HepG2 (cell line): ENCODE data around the gene RESP18. TPM values are rescaled to one million over a fixed set of nuclear protein-coding genes. Genes with fewer than 3 reads are reported as not detected.

Source experiments
- CENPT ChIP-seq: sonication (generic); formaldehyde crosslinking; IDR thresholded peaks from 2 replicates; pipeline ENCODE4 v1.8.0; 2022; ENCODE audit warnings: low read depth, mild to moderate bottlenecking, moderate library complexity, missing genetic modification reagents
- ETV5 ChIP-seq: IDR thresholded peaks from 2 replicates; pipeline ENCODE4 v1.6.1; 2018; ENCODE audit warnings: missing biosample characterization, missing genetic modification reagents, inconsistent platforms, borderline replicate concordance
- MED1 ChIP-seq: sonication (generic); formaldehyde crosslinking; IDR thresholded peaks from 2 replicates; pipeline ENCODE4 v1.4.0; 2020; ENCODE audit warnings: missing genetic modification reagents
- NFYC ChIP-seq: IDR thresholded peaks from 2 replicates; pipeline ENCODE4 v1.6.1; 2016; ENCODE audit warnings: missing genetic modification reagents, missing compliant biosample characterization
- TEAD3 ChIP-seq: optimal IDR thresholded peaks from 2 replicates; pipeline ENCODE3; 2016; ENCODE audit warnings: borderline replicate concordance
- TRIM24 ChIP-seq: sonication (generic); formaldehyde crosslinking; IDR thresholded peaks from 2 replicates; pipeline ENCODE4 v1.8.0; 2022; ENCODE audit warnings: mild to moderate bottlenecking, missing genetic modification reagents
- ZNF354B ChIP-seq: sonication (generic); formaldehyde crosslinking; IDR thresholded peaks from 2 replicates; pipeline ENCODE4 v1.8.0; 2022; ENCODE audit warnings: mild to moderate bottlenecking, missing genetic modification reagents
- ZNF747 ChIP-seq: sonication (generic); formaldehyde crosslinking; IDR thresholded peaks from 2 replicates; pipeline ENCODE4 v1.8.1; 2023; ENCODE audit warnings: missing genetic modification reagents, mild to moderate bottlenecking, borderline replicate concordance
- ZSCAN22 ChIP-seq: sonication (generic); formaldehyde crosslinking; IDR thresholded peaks from 2 replicates; pipeline ENCODE4 v1.4.0; 2020; ENCODE audit warnings: mild to moderate bottlenecking, missing genetic modification reagents
- polyA plus RNA-seq, 8 experiments: library from polyadenylated mRNA; depleted of rRNA in 3 of 8; stranded (reverse) in 7 of 8; unstranded in 1 of 8; fragments of >200 nt; fragmentation: Illumina TruSeq in 4 of 8; extraction: Trizol in 4 of 8; gene quantifications; 2 replicates each; pipeline versions ENCODE4 v1.2.1 to v1.2.3, GENCODE V29; 2011 to 2016; ENCODE audit warnings: low read depth in 4 of 8, missing spikeins in 1 of 8, mixed read lengths in 1 of 8; ENCODE audit not compliant: insufficient read depth in 1 of 8
- total RNA-seq, 5 experiments: library from RNA; depleted of rRNA; stranded (reverse); fragments of >200 nt; fragmentation: Illumina TruSeq; extraction: Trizol; gene quantifications; 2 replicates each; pipeline ENCODE4 v1.2.3, GENCODE V29; 2016; ENCODE audit warnings: low read depth in 1 of 5
- TF ChIP-seq, protein P1 (sequence below): sonication (generic); formaldehyde crosslinking; conservative IDR thresholded peaks from 2 replicates; pipeline ENCODE4 v1.5.0; 2020; ENCODE audit warnings: missing genetic modification reagents
- TF ChIP-seq, protein P2 (sequence below): sonication (generic); formaldehyde crosslinking; IDR thresholded peaks from 2 replicates; pipeline ENCODE4 v1.4.0; 2020; ENCODE audit warnings: mild to moderate bottlenecking, missing genetic modification reagents
- TF ChIP-seq, protein P3 (sequence below): sonication (generic); formaldehyde crosslinking; IDR thresholded peaks from 2 replicates; pipeline ENCODE4 v1.4.0; 2020; ENCODE audit warnings: missing genetic modification reagents, borderline replicate concordance
- TF ChIP-seq, protein P4 (sequence below): sonication (generic); formaldehyde crosslinking; IDR thresholded peaks from 2 replicates; pipeline ENCODE4 v1.4.0; 2020; ENCODE audit warnings: missing genetic modification reagents

Gene RESP18
- total and polyA plus RNA-seq, 2 of the 13 experiments (the other 11 are each of a cell fraction or from before 2014, with no cell fraction given): not detected

DNA sequence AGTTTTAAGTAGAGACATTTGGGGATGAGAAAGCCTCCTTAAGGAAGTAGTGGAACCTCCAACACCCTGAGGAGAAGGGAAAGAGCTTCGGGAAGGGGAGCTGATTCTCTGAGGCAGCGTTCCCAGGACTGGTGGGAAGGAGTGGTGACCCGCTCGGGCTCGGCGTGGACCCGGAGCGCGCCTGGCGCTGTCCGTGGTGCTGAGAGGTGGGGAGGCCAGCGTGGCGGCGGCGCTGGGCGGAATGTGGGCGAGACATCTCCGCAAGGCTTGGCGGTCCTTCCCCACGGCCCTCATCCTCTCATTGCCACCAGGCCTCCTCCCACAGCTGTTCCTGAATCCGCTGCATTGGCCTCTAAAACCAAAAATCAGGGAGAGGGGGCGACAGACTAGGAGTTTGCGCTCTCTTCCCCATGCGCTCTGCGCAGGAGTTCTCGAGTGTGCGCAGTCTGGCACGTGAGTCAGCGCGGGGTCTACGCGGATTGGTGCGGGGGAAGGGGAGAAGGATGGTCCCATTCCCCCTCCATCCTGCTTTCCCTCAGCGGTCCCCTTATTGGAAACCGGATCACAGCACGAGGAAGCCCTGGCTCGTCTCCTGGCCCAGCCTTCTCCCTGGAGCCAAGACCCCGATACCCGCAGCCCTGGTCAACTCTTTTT, 857 bp downstream of the RESP18 start (continued):
- TF ChIP-seq, protein P1, sequence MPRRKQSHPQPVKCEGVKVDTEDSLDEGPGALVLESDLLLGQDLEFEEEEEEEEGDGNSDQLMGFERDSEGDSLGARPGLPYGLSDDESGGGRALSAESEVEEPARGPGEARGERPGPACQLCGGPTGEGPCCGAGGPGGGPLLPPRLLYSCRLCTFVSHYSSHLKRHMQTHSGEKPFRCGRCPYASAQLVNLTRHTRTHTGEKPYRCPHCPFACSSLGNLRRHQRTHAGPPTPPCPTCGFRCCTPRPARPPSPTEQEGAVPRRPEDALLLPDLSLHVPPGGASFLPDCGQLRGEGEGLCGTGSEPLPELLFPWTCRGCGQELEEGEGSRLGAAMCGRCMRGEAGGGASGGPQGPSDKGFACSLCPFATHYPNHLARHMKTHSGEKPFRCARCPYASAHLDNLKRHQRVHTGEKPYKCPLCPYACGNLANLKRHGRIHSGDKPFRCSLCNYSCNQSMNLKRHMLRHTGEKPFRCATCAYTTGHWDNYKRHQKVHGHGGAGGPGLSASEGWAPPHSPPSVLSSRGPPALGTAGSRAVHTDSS (CRISPR knock-in tag): no peak
- no peak for TF ChIP-seq ZSCAN22 (CRISPR knock-in tag)
- TF ChIP-seq CENPT (CRISPR knock-in tag): peak; percentile 89
- peak; percentile 67 for TF ChIP-seq ETV5 (CRISPR knock-in tag)
- peak; percentile 60; the same call in 1 of the 2 replicates for TF ChIP-seq MED1
- TF ChIP-seq, protein P2, sequence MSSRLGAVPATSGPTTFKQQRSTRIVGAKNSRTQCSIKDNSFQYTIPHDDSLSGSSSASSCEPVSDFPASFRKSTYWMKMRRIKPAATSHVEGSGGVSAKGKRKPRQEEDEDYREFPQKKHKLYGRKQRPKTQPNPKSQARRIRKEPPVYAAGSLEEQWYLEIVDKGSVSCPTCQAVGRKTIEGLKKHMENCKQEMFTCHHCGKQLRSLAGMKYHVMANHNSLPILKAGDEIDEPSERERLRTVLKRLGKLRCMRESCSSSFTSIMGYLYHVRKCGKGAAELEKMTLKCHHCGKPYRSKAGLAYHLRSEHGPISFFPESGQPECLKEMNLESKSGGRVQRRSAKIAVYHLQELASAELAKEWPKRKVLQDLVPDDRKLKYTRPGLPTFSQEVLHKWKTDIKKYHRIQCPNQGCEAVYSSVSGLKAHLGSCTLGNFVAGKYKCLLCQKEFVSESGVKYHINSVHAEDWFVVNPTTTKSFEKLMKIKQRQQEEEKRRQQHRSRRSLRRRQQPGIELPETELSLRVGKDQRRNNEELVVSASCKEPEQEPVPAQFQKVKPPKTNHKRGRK: no peak
- TF ChIP-seq NFYC (CRISPR knock-in tag): no peak
- TF ChIP-seq, protein P3, sequence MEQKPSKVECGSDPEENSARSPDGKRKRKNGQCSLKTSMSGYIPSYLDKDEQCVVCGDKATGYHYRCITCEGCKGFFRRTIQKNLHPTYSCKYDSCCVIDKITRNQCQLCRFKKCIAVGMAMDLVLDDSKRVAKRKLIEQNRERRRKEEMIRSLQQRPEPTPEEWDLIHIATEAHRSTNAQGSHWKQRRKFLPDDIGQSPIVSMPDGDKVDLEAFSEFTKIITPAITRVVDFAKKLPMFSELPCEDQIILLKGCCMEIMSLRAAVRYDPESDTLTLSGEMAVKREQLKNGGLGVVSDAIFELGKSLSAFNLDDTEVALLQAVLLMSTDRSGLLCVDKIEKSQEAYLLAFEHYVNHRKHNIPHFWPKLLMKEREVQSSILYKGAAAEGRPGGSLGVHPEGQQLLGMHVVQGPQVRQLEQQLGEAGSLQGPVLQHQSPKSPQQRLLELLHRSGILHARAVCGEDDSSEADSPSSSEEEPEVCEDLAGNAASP (CRISPR knock-in tag): peak; percentile 83; the same call in 1 of the 2 replicates
- TF ChIP-seq ZNF747: no peak
- TF ChIP-seq, protein P4, sequence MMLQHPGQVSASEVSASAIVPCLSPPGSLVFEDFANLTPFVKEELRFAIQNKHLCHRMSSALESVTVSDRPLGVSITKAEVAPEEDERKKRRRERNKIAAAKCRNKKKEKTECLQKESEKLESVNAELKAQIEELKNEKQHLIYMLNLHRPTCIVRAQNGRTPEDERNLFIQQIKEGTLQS (CRISPR knock-in tag): peak; percentile 81
- TF ChIP-seq TRIM24: no peak
- TF ChIP-seq ZNF354B (CRISPR knock-in tag): no peak
- peak; percentile 70 for TF ChIP-seq TEAD3 (CRISPR knock-in tag)
